GM12873 (cell line): ENCODE measurements around the gene NR2E3.

Experiments used
- CTCF ChIP-seq: IDR thresholded peaks from 2 replicates; pipeline ENCODE4 v1.5.1; 2012; ENCODE audit warnings: low read depth, mild to moderate bottlenecking, moderate library complexity, low read length, control low read depth; ENCODE audit not compliant: insufficient read depth; ENCODE audit errors: missing control alignments

NR2E3 gene

GRCh38 chr15:71811036-71811736, 832 bp downstream of the NR2E3 start:
- TF ChIP-seq CTCF, result no peak

- no peak for TF ChIP-seq CTCF
Measured at GRCh38 chr15:71811752-71812735, 1.7 kb downstream of the NR2E3 start.

- TF ChIP-seq CTCF, result no peak
Measured at GRCh38 chr15:71812966-71813722, 2.8 kb downstream of the NR2E3 start.

GRCh38 chr15:71813723-71814470, 3.5 kb downstream of the NR2E3 start:
- TF ChIP-seq CTCF, result no peak

- TF ChIP-seq CTCF, result no peak
Measured at GRCh38 chr15:71815301-71815700, 4.9 kb downstream of the NR2E3 start.

- TF ChIP-seq CTCF, result no peak
Measured at GRCh38 chr15:71817351-71817750, 7.0 kb downstream of the NR2E3 start.

GRCh38 chr15:71820127-71820526, 9.8 kb downstream of the NR2E3 start:
- TF ChIP-seq CTCF, result no peak
